Measurements from ENCODE around the gene MLLT10.

The MLLT10 gene

DNA sequence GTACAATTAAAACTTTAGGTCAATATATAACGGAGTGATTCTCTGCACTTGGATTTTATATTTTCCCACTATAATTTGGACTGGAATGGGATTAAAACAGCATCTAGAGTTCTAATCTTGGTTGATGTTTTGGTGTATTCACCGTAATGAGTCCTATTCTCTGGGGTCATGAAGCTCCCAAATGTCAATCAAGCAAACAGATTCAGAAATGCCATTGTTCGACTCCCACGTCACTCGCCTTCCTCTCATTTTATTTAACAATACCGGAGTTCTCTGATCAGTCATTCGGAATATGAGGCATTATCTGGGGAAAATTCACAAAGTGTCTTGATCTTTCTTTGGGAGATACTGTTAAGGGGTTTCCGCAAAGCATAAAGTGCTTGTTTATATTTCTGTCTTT, 35.0 kb upstream of the MLLT10 start:
- no peak for TF ChIP-seq EZH2 (IDR thresholded peaks at IDR 0.05)
- TF ChIP-seq FOXP2 (optimal IDR thresholded peaks at IDR 0.05; ENCODE audit: control extremely low read depth, extremely low read length, insufficient read depth): no peak
- no peak for TF ChIP-seq POLR2AphosphoS5 (IDR thresholded peaks at IDR 0.05; ENCODE audit: borderline replicate concordance, low read depth, low read length)
- no peak for DNase-seq (ENCODE audit: low read depth, low spot score)
- no peak overlapping the region for H3K27ac ChIP-seq
- no peak overlapping the region for H3K4me3 ChIP-seq
- H3K36me3 ChIP-seq (ENCODE audit: insufficient read depth, low read length): no peaks in the 10 kb centered on the region
- H3K9ac ChIP-seq (ENCODE audit: insufficient read length): no peak overlapping the region
- H3K9me3 ChIP-seq (ENCODE audit: low read depth, low read length): no peaks in the 10 kb centered on the region

DNA sequence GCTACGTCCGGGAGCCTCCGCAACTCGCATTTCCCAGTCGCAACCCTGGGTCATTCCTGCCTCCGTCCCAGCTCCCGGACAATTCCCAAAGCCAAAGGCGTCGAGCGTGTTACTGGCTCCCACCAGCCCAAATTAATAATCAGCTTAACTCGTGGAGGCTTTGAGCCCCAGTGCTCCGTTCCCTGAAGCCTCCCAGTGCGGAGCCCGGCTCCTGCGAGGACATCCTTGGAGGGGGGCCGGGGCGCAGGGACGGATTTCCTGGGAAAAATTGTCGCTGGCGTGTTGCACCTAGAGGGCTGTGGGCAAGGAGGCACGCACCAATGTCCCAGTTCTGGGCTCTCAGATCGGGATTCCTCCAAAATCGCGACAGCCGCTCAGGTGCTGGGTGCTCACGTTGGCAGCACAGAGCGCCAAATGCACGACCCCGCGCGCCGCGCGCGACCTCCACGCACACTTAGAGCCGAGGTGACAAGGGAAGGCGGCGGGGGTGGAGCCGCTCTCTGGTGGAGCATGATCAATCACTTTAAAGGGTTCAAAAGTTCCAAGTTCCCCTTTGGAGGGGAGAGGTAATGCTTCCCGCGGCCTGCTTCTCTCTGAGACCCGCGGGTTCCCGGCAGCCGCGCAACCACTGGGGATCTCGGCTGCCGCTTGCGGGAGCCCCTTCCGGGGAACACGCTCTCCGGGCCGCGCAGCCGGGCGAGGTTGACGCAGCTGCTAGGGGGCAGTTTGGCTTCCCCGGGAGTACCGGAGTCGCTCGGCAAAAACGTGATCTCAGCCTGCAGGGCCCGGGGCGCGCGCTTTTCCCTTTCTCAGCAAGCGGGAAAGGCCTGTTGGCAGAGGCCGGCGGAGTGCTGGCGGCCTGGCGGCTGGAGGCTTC, 34.1 kb upstream of the MLLT10 start:
- TF ChIP-seq POLR2AphosphoS5 (IDR thresholded peaks at IDR 0.05; ENCODE audit: borderline replicate concordance, low read depth, low read length) (no peak), FOXP2 (optimal IDR thresholded peaks at IDR 0.05; ENCODE audit: control extremely low read depth, extremely low read length, insufficient read depth) (no peak), EZH2 (IDR thresholded peaks at IDR 0.05) (no peak)
- H3K4me3 ChIP-seq: no peak overlapping the region

DNA sequence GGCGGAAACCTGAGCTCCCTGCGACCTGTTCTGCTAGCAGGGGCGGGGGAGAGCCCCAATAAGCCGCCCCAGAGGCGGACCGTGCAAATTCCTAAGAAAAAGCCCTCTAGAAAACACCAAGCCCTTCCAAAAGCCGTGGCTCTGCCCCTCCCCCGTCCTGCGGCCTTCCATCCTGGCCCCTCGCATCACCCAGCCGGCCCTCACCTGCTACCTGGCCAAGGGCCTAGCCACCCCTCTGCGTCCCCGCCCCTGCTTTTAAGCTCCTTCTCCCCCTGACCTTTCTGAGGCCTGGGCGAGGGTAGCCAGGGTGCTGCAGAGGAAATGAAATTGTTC, 33.5 kb upstream of the MLLT10 start:
- H3K9ac ChIP-seq (ENCODE audit: insufficient read length): no peak overlapping the region
- TF ChIP-seq FOXP2 (optimal IDR thresholded peaks at IDR 0.05; ENCODE audit: control extremely low read depth, extremely low read length, insufficient read depth) (no peak), EZH2 (IDR thresholded peaks at IDR 0.05) (no peak), POLR2AphosphoS5 (IDR thresholded peaks at IDR 0.05; ENCODE audit: borderline replicate concordance, low read depth, low read length) (no peak)
- H3K9me3 ChIP-seq (ENCODE audit: low read depth, low read length): no peaks in the 10 kb centered on the region
- no peak overlapping the region for H3K4me3 ChIP-seq
- H3K27ac ChIP-seq: no peak overlapping the region
- H3K36me3 ChIP-seq (ENCODE audit: insufficient read depth, low read length): no peaks in the 10 kb centered on the region
- no peak for DNase-seq (ENCODE audit: low read depth, low spot score)

More for the DNA sequence above, 34.1 kb upstream of the MLLT10 start:
- Histone ChIP-seq H3K9me3 (ENCODE audit: low read depth, low read length) (no peaks in the 10 kb centered on the region), H3K36me3 (ENCODE audit: insufficient read depth, low read length) (no peaks in the 10 kb centered on the region), H3K9ac (ENCODE audit: insufficient read length) (no peak overlapping the region), H3K27ac (no peak overlapping the region)
- DNase-seq (ENCODE audit: low read depth, low spot score): no peak

DNA sequence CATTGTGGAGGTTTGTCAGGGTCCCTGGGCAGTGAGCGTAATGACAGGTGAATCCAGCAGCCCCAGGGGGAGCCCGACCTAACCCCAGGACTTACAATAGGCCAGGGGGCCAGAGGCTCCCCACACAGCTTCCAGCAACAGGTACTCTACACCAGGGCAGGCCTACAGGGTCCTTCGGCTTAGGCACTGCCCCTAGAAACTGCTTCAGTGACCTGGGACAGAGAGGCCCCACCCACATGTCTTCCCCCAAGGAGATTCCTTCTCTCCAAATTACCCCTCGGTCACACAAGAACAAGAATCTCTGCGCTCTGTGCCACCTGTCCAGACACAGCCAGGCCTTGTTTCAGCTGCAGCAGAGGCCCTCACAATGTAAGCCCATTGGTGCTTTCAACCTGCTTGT, 32.9 kb upstream of the MLLT10 start:
- no peak overlapping the region for H3K27ac ChIP-seq

DNA sequence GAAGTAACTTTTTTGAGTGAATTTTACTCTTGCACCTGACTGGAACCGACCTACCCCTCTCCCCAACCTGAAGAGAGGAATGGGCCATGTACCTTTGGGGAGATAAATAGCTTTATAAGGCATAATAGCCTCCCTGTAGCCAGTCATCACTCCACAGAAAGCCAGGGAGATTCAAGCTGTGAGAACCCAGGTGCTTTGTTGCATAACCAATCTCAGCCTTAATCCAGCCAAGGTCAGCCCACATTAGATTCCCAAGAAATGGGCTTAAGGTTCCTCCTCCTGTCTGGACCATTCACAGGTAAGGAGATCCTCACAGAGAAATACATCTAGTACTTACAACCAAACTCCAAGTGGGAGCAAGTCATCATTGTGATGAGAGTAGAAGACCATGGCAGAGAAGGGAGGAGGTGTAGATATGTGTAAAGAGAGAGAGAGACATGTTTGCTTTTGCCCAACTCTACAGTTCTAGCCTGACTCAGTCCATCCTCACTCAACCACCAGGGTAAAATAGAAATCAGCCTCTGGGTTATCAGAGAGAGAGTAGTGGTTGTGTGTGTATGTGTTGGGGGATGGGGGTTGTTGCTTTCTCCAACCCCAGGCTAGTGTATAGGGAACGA, 32.2 kb upstream of the MLLT10 start:
- no peak for TF ChIP-seq FOXP2 (optimal IDR thresholded peaks at IDR 0.05; ENCODE audit: control extremely low read depth, extremely low read length, insufficient read depth)
- TF ChIP-seq EZH2 (IDR thresholded peaks at IDR 0.05): no peak
- no peak for TF ChIP-seq POLR2AphosphoS5 (IDR thresholded peaks at IDR 0.05; ENCODE audit: borderline replicate concordance, low read depth, low read length)
- DNase-seq (ENCODE audit: low read depth, low spot score): no peak
- no peak overlapping the region for H3K9ac ChIP-seq (ENCODE audit: insufficient read length)
- H3K36me3 ChIP-seq (ENCODE audit: insufficient read depth, low read length): no peaks in the 10 kb centered on the region
- H3K9me3 ChIP-seq (ENCODE audit: low read depth, low read length): no peaks in the 10 kb centered on the region
- no peak overlapping the region for H3K27ac ChIP-seq
- H3K4me3 ChIP-seq: no peak overlapping the region

More for the DNA sequence above, 32.9 kb upstream of the MLLT10 start:
- Histone ChIP-seq H3K4me3 (no peak overlapping the region), H3K9ac (ENCODE audit: insufficient read length) (no peak overlapping the region), H3K36me3 (ENCODE audit: insufficient read depth, low read length) (no peaks in the 10 kb centered on the region), H3K9me3 (ENCODE audit: low read depth, low read length) (no peaks in the 10 kb centered on the region)
- no peak for DNase-seq (ENCODE audit: low read depth, low spot score)
- TF ChIP-seq EZH2 (IDR thresholded peaks at IDR 0.05): no peak
- no peak for TF ChIP-seq POLR2AphosphoS5 (IDR thresholded peaks at IDR 0.05; ENCODE audit: borderline replicate concordance, low read depth, low read length)
- TF ChIP-seq FOXP2 (optimal IDR thresholded peaks at IDR 0.05; ENCODE audit: control extremely low read depth, extremely low read length, insufficient read depth): no peak

DNA sequence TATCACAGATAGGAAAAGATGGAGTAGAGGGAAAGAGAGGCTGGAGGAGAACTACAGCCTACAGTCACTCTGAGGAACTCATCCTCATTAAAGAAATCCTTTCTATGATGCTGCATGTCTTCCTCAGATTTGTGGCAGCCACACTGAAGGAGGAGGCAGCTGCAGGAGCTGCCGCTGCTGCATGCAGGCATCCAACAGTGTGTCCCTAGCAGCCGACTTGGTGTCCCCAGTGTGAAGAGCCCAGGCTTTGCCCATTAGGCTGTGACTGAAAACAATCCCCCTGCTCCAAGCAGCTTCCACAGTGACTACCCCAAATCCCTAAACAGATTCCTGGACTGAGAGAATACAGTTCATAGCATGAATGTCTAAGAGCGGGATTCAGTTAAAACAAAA, 31.7 kb upstream of the MLLT10 start:
- H3K36me3 ChIP-seq (ENCODE audit: insufficient read depth, low read length): no peaks in the 10 kb centered on the region
- DNase-seq (ENCODE audit: low read depth, low spot score): no peak
- H3K9me3 ChIP-seq (ENCODE audit: low read depth, low read length): no peaks in the 10 kb centered on the region
- H3K9ac ChIP-seq (ENCODE audit: insufficient read length): no peak overlapping the region
- TF ChIP-seq POLR2AphosphoS5 (IDR thresholded peaks at IDR 0.05; ENCODE audit: borderline replicate concordance, low read depth, low read length) (no peak), FOXP2 (optimal IDR thresholded peaks at IDR 0.05; ENCODE audit: control extremely low read depth, extremely low read length, insufficient read depth) (no peak), EZH2 (IDR thresholded peaks at IDR 0.05) (no peak)
- H3K4me3 ChIP-seq: no peak overlapping the region
- H3K27ac ChIP-seq: no peak overlapping the region

DNA sequence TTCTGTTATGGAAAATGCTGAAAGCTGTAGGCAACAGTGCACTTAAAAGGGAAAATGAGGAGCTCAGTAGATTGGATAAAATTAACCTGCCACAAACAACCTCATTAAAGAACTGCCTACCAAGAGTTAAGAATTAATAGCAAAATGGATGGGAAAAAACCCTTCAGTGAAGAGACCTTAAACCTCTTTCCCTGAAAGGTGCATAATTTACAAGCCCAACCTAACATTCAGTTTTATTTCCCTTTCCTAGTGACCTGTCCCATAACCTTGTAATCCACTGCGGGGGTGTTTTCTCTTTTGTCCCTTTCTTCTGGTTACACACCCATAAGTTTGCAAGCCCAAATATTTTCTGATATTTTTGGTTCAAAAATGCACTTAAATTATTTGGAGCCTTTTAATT, 30.5 kb upstream of the MLLT10 start:
- TF ChIP-seq FOXP2 (optimal IDR thresholded peaks at IDR 0.05; ENCODE audit: control extremely low read depth, extremely low read length, insufficient read depth) (no peak), EZH2 (IDR thresholded peaks at IDR 0.05) (no peak), POLR2AphosphoS5 (IDR thresholded peaks at IDR 0.05; ENCODE audit: borderline replicate concordance, low read depth, low read length) (no peak)
- H3K27ac ChIP-seq: no peak overlapping the region
- no peaks in the 10 kb centered on the region for H3K36me3 ChIP-seq (ENCODE audit: insufficient read depth, low read length)
- no peak overlapping the region for H3K9ac ChIP-seq (ENCODE audit: insufficient read length)
- DNase-seq (ENCODE audit: low read depth, low spot score): no peak
- H3K9me3 ChIP-seq (ENCODE audit: low read depth, low read length): no peaks in the 10 kb centered on the region
- H3K4me3 ChIP-seq: no peak overlapping the region

DNA sequence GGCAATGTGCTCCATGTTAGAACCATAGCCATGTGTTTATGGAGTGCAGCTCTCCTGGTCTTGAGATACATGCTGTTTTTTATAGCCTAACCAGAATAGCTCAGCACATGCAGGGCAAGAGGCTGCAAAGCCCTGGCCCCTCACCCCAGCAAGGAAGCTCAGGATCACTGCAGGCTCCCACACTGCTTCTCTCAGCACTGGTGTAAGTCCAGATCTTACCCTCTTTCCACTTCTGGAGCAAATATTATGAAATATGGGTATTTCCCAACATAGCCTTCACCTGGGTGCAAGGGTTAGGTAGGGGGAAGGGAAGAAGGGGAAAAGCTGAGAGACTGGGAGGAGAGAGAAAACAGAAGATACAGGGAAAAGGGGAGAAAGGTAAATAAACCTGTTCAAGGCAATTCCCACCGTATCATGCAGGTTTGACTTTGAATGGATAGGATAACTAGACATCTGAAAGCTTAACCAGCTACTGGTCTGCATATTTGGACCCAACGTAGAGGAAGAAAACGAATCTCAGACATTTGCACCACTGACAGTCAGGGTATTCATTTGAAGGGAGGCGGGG, 28.2 kb upstream of the MLLT10 start:
- Histone ChIP-seq H3K27ac (no peak overlapping the region), H3K9ac (ENCODE audit: insufficient read length) (no peak overlapping the region)
- DNase-seq (ENCODE audit: low read depth, low spot score): no peak

More for the DNA sequence above, 28.2 kb upstream of the MLLT10 start:
- Histone ChIP-seq H3K4me3 (no peak overlapping the region), H3K9me3 (ENCODE audit: low read depth, low read length) (no peaks in the 10 kb centered on the region), H3K36me3 (ENCODE audit: insufficient read depth, low read length) (no peaks in the 10 kb centered on the region)
- TF ChIP-seq FOXP2 (optimal IDR thresholded peaks at IDR 0.05; ENCODE audit: control extremely low read depth, extremely low read length, insufficient read depth) (no peak), EZH2 (IDR thresholded peaks at IDR 0.05) (no peak), POLR2AphosphoS5 (IDR thresholded peaks at IDR 0.05; ENCODE audit: borderline replicate concordance, low read depth, low read length) (no peak)
